Pulmonary artery endothelial cell (primary cell): Measurements from ENCODE around the gene AKR1C3. TPM values are rescaled to one million over a fixed set of nuclear protein-coding genes. Genes with fewer than 3 reads are reported as not detected.
"Not testable (repeated sequence)": the region's sequence is repeated elsewhere in the genome, so short reads cannot be mapped to it uniquely, and the experiment has no call there.

Experiments
- DNase-seq: peaks from one replicate; pipeline ENCODE4 v3.0.0-alpha.2; 2011; ENCODE audit warnings: low read depth, low spot score
- total RNA-seq: library from RNA; depleted of rRNA; stranded (reverse); fragments of >200 nt; gene quantifications from 2 replicates; pipeline ENCODE4 v1.2.3, GENCODE V29; 2014

Gene AKR1C3
- total RNA-seq, 1 donor from 2014 or later: 145 TPM

DNA sequence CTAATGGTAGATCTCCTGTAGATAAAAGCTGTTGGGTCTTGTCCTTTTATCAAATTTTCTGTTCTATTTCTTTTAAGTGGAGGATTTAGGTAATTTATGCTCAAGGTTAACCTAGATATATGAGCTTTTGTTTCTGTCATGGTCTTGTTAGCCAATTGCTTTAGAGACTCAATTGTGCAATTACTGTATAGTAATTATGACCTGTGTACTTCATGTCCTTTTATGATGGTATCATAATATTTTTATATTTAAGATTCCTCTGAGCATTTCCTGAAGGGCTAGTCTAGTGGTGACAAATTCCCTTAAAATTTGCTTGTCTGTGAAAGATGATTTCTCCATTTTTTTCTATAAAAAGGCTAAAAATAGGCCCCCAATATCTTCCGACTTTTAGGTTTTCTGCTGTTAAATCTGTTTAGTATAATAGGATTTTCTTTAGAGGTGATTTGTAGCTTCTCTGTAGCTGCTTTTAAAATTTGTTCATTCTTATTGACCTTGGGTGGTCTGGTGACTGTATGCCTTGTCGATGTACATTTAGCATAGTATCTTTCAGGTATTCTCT is 5.4 kb upstream of the AKR1C3 start:
- DNase-seq: no peak

DNA sequence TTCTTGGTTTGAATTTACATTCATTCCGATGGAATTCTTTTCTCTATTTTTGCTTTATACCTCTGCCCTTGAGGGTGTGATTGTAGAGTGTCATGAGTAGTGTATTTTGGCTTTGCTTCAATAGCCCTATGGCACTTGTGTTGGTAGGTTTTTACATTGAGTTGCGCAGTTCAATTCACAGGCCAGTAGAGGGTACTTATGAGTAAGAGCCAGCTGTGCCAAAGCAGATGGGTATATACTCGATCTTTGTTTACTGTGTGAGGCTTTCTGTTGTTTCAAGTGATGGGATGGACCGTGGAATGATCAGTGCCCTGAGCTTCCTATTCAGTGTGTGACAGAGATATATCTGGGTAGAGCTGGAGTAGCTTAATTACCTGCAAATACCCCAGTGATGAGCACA is 4.3 kb upstream of the AKR1C3 start:
- DNase-seq: peak; percentile 19

DNA sequence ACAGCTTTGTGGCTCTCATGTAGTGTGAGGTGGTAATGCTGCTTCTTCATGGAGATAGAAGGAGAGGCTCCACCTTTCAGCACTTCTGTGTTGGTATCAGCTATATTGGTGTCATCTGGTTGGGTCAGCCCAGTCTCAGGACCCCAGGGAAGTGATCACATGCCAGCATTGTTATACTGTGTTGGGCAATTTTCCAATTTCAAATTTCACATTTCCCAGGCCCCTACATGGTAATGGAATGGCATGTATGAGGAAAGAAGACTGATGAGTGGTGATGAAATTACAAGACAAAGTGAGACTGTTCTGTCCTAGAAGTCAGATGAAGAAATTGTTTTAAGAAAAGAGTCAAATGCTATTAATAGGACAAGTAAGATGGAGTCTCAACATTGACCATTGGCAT is 3.7 kb upstream of the AKR1C3 start:
- no peak for DNase-seq

DNA sequence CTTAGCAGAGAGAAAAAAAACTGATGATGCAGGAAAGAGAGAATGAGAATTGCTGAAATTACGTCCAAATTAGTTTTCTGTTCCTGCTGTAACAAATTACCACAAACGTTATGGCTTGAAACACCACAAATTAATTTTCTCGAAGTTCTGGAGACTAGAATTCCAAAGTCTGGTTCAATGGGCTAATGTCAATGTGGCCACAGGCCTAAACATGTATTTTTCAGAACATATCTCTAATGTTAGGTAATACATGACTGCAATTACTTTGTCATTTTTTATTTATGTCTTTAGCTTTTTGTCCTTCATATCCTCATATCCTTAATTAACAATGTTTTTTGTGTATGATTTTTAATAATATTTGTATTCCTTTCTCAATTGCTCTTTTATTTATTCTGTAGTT is 3.0 kb upstream of the AKR1C3 start:
- DNase-seq: no peak

DNA sequence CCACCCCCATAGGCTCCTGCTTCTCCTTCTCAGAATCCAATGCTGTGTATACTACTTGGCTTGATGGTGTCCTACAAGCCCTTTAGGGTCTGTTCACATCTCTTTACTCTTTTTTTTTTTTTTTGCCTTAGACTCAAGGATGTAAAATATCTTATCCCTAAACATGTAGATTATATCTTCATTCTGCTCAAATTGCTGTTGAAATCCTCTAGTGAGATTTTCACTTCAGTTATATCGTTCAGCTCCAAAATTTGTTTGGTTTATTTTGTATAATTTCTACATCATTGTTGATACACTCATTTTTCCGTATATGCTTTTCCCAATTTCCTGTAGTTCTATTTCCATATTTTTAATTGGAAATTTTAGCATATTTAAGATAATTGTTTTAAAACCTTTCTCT is 1.8 kb upstream of the AKR1C3 start:
- no peak for DNase-seq

DNA sequence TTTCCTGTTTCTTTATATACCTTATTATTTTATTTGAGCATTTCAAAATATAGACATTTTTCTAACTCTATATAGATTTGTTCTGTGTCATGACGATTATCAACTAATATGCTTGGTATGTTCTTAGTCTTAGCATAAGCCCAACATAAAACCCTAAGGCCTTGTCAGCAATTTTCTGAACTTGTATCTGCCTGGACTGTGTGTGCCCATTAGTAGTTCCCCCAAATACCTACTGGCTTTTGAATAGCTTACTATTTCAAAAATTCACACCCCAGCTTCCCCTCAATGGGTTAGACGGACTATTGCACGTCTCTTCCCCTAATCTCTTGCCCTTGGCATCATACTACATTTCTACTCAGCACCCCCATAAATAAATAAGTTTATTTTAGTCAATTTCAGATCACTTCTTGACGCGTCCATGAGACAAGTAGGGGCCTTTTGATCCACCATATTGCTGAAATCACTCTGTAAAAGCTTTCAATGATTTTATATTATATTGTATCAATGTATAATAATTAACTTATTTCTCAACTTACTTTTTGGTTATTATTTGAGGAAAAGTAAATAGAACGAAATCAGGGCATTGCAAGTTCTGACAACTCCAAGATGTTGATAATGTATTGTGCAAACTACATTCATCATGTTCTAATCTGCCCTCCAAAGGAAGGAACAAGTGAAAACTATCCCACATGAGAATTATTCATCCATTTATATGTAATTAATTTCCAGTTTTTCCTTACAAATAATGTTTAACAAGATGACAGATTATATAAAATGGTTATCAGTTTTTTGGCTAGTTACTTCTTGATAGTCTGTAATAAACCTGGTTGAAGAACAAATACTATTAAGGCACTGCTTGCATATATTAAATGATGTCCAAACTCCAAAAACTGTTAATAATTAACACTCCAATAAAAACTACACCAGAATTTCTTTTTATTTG is 1.1 kb upstream of the AKR1C3 start:
- DNase-seq: no peak

DNA sequence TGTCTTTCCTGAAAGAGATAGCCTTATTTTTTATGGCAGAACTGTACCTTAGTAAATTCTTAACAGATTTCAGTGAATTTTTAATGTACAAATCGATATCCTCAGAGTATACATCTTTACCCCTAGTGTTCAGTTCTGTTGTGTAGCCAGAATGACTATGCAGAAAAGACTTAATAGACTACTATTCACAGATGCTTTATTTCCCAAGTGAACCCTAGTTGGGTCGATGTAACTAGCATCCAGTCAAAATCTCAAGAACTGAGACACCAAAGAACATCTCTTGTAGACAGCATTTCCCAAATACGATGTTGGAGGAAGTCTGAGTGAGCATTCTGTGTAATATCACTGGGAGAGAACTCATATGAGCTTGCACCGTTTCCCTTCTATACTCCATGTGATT is 1.5 kb downstream of the AKR1C3 start:
- no peak for DNase-seq

DNA sequence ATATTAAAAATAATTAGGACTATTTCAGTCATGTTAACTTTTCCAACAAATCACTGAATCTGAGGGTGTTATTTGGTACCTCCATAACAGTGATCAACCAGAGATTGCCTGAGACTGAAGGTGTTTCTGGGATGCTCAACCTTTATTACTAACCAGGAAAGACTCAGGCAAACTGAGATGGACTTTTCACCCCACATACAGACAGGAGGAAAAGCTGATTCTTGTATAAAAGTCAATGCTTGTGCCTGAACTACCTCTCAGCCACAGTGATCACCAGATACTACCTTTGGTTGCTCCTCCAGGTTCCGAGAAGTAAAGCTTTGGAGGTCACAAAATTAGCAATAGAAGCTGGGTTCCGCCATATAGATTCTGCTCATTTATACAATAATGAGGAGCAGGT is 1.9 kb downstream of the AKR1C3 start:
- DNase-seq: no peak

DNA sequence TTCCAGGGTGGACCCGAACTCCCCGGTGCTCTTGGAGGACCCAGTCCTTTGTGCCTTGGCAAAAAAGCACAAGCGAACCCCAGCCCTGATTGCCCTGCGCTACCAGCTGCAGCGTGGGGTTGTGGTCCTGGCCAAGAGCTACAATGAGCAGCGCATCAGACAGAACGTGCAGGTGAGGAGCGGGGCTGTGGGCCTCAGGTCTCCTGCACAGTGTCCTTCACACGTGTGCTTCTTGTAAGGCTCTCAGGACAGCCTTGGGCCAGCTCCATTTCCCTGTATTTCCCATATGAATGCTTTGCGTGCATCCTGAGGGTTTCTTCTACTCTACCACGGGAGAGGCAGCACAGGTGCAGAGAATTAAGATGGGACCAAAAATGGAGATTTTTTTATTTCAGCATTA is 8.3 kb downstream of the AKR1C3 start:
- DNase-seq: not testable (repeated sequence)

DNA sequence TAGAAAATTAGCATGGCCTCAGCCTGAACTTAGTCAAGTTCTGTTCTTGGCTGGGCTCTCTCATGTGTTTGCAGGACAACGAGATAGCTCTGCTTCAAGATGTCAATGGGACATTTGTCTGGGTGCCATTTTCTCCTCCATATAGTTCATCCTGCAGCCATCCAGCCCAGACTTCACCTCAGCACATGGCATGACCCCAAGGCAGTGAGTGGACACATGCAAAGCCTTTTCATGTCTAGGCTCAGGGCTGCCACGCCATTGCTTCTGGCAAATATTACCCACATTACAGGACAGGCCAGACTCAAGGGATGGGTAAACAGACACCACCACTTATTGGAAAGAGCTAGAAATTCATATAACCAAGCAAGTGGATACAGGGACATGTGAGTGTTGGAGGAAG is 9.3 kb downstream of the AKR1C3 start:
- DNase-seq: no peak

DNA sequence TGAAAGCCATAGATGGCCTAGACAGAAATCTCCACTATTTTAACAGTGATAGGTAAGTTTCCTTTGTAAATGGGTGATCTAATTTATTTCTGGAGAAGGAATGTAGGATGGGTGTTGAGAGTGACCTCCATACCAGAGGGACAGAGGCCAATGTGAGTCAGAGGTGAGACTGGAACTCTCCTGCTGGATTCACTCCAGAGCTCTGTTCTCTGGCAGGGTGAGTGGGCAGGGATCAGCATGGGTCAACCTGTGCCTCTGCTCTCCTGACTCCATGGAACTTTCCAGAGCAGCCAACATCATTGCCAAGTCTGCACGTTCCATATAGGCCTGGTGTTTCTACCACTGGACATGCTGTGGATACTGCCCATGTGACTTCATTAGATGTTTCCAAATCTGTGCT is 11.4 kb downstream of the AKR1C3 start:
- no peak for DNase-seq

DNA sequence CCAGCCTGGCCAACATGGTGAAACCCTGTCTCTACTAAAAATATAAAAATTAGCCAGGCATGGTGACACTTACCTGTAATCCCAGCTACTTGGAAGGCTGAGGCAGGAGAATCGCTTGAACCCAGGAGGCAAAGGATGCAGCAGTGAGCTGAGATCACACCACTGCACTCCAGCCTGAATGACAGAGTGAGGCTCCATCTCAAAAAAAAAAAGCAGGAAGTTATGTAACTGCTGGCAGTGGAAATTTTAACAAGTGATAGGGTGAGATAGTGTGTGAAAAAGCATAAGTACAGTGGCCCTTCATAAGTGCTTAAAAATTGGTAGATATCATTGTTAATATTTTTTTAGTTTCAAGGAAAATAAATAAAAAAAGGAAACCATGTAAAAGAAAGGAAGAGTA is 12.3 kb downstream of the AKR1C3 start:
- no peak for DNase-seq

DNA sequence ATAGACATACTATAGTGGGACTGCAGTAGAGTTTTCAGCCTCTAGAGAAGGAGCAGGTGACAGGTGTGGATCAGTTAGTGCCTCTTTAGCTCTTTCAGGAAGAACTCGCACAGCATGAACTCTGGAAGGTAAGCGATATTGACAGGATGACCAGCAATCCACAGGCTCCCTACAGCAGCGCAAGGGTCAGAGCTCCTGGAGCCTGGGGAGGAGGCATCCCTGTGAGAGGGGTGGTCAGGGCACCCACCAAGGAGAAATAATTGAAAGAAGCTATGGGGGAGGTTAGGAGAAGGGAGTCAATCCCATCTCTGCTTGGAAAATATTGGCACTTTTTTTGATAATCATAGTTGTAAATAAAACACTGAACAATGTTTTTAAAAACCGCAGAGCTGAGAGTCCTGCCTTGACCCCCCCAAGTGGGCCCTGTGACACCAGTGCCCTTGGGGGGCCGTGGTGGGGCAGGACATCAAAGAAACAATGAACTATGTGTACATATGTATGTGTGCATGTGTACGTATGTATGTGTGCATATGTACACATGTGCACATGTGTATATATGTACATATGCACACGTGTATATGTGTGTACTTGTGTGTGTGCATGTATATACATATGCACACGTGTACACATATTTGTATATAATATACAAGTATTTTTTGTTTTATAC is 13.8 kb downstream of the AKR1C3 start:
- no peak for DNase-seq

DNA sequence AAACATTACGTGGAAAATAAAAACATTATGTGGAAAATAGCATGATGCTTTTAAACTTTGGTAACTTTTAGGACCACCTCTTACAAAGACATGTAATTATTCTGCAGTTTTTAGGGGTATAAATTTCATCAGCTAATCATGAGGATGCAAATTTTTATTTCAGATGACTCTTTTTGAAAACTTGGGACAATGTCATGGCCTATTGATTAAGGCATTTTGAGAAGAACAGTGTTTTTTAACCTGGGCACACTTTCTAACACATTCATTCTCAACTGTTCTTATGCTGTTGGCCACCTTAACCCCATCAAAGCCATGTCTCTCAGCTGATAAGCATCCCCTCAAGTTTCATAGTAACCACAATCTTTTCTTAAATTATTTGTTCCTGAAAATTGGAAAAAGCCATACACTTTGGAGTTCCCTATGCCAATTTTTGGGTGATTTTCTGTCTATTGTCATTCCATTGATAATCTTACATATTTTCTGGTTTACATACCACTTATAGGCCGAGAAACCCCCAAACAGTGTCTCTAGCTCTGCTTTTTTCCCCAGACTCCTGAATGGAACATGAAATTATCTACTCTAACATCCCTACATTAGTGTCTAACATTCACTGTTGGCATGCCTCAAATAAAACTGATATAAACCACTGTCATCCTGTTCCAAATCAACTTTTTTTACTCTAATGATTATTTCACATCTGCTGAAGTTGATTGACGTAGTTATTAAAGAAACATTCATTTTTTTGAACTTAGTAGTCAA is 14.6 kb downstream of the AKR1C3 start:
- DNase-seq: no peak

DNA sequence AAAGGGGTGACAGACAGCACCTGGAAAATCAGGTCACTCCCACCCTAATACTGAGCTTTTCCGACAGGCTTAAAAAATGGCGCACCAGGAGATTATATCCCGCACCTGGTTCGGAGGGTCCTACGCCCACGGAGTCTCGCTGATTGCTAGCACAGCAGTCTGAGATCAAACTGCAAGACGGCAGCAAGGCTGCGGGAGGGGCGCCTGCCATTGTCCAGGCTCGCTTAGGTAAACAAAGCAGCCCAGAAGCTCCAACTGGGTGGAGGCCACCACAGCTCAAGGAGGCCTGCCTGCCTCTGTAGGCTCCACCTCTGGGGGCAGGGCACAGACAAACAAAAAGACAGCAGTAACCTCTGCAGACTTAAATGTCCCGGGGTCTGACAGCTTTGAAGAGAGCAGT is 15.6 kb downstream of the AKR1C3 start:
- DNase-seq: not testable (repeated sequence)

DNA sequence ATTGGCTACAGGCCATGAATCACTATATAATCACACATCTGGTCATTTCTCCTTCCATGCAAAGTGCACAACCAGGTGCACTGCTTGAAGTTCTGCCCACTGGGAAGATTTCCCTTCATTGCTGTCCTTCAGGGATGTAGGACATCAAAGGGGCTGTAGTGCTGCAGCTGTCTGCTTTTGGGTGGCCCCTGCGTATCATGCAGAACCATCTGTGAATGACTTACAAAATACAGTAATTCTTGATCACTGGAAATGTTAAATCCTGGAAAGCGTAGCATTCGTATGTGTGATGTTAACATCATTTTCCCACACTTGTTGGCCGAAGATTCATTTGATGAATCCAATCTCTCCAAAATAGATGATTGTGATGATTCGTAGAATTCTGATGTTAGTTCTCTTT is 22.4 kb downstream of the AKR1C3 start:
- DNase-seq: no peak

DNA sequence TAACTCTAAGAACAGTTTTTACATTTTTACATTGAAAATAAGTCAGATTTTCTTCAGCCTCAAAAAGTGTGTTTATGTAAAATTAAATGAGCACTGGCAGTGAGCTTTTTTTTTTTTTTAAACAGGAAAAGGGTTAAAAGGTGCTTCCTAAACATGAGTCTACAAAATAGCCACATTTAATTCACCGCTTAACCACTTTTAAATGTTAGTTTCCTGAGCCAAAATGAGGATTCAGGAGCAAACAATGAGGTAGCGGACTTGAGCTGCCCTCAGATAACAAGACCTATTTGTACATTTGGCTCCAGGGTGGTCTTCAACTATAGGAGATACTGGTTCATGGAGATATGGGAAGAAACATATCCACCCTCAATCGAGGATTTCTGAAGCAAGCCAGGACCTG is 22.8 kb downstream of the AKR1C3 start:
- DNase-seq: no peak

DNA sequence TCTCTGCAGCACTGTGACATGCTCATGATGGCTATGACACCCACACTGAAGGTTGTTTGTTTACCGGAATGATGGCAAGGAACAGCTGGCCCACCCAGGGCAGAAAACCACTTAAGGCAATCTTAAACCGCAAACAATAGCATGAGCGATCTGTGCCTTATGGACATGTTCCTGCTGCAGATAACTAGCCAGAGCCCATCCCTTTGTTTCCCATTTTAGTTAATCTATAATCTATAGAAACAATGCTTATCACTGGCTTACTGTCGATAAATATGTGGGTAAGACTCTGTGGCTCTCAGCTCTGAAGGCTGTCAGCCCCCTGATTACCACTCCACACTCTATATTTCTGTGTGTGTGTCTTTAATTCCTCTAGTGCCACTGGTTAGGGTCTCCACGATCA is 25.8 kb downstream of the AKR1C3 start:
- not testable (repeated sequence) for DNase-seq

DNA sequence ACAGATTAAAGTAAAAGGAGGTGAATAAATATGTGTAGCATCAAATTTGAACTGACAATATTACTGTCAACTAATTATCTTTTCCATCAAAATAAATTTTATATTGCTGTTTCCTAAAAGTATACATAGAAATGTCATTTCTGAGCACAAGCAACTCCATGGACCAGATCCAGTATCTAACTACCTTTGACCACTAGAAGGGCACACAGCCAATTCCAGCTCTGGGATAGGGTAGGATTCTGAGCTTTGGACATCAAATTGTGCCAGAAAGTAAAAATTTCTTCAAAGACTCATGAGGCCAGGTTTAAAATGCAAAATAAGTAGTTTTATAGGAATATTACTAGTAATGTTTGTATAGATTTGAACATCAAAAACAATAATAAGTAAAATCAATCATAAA is 29.7 kb downstream of the AKR1C3 start:
- no peak for DNase-seq

DNA sequence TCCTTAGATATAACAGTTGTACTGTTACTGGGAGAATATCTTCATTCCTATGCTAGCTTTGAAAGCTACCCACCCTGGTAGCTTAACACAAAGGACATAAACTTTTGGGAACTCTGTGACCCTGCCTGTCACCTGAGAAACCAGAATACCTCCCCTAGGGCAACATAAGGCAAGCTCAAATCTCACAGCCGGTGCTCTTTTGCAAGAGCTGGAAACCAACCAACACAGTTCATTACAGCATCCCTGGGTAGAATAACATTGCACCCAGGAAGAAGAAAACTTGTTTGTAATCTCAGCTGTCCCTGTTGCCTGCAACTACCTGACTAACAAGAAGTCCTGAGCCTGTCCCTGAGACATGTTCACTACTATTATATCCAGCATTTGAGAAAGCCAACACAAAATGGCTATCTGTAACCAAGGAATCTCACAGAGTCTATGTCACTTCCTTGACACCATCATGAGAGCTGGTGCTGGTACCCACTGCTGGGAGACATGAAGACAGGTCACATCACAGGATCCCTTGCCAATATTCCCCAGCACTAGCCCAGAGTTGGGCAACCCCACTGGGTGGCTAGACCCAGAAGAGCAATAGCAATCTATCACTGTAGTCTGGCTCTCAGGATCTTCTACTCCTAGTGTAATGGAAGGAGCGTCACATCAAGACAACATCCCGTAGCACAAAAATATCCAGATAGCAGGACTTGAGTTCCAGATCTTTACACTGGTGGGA is 31.3 kb downstream of the AKR1C3 start:
- no peak for DNase-seq

DNA sequence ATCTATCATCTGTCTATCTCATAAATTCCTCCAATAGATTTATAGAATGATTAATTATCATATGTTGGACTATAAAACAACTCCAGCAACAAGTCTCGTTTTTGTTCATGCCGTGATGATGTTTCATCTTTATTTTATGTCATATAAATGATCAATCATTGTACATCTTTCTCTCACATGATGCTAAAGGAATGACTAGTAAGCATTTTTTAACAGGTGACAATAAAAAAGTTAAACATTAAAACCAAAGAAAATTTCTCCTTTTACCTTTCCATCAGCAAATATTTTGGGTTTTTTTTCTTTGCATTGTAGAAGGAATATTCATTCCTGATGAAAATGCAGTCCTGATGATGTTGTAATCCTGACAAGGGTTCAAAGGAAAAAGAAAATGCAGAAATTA is 41.4 kb downstream of the AKR1C3 start:
- DNase-seq: no peak
